Ramos (cell line): ENCODE data around the gene EDC3.

Experiments used
- in situ Hi-C: fragments of 300-500 bp; cut with MboI; formaldehyde crosslinking; loops from one replicate; pipeline ENCODE4 v1.14.3; 2022; ENCODE audit warnings: low sequenced_read_pairs; ENCODE audit not compliant: unreplicated experiment

The EDC3 gene

DNA sequence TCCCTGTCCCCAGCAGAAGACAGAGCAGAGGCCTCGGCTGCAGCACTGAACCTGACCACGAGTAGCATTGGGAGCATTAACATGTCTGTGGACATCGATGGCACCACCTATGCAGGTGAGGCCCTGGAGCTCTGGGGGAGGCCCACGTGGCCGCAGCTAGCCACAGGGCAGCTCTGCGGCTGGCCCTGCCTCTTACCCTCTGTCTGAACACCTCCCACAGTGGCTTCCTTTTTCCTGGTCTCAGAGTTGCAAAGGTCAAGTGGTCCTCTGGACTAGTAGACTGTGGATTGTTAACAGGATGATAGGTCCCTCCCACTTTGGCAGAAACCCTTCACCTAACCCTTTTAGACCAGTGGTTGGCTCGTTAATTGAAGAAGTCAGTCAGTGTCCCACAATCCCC, 102.7 kb downstream of the EDC3 start:
- in situ Hi-C loops, result no loop called here

DNA sequence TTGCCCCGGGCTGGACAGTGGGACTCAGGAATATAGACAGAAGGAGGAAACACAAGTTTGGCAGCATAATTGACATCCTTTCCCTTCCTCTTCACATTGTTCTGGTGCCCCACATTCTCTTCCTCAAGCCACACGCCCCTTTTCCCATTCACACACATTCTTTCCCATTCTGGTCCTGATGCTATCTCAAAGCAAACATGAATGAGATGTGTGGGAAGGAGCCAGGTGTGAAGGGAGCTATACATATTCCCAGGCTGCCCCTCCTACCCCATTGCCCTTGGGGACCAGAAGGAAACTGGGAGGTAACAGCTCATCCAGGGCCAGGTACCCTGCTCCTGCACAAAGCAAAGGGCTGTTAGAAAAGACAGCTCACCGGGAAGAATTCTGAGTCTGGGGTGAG, 103.6 kb downstream of the EDC3 start:
- in situ Hi-C loops, result no loop called here

DNA sequence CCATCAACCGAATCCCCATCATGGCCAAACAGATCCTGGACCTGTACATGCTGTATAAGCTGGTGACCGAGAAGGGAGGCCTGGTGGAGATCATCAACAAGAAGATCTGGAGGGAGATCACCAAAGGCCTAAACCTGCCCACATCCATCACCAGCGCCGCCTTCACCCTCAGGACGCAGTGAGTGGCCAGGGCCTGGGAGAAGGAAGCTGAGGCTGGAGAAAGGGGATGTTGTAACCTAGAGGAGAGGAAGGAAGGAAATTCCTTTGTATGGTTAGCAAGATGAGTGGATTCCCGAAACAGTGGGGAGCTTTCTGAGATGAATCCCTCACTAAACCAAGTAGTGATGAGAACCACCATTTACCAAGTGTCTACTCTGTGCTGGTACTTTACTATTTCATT, 106.0 kb downstream of the EDC3 start:
- in situ Hi-C loops, result no loop called here

DNA sequence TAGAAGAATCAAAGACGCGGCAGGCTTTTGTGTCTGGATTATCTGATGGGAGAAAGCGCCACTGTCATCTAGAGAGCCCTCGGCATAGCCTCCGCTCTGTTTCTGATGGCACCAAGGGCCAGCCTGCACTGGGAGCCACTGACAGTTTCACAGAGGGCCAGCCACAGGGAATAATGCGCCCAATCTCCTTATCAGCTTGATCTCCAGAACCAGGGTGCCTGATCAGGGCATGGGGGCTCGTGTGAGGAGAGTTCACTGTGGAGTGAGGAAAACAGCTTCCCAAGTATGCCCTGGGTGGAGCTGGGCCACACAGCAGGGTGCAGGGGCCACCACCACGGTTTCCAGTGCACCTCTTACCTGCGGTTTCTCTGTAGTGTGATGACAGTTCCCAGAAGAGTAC, 110.0 kb downstream of the EDC3 start:
- in situ Hi-C loops, result no loop called here

DNA sequence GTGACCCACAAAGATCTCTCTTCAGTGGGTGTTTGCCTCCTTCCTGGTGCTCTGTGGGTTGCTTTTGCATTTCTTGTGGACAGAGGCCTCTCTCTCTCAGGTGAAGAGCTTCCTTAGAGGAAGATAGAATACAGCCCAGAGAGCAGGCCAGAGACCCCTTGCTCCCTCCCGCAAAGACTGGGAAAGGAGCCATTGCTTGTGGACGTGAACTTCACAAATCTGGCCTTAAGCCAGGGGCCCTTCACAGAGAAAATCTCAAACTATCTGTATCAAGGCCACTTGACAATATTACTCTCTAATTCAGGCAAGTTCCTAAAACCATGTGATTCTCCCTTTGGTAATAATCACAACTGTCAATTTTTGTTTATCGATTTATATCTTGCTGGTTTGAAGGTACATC, 110.6 kb downstream of the EDC3 start:
- in situ Hi-C loops, result no loop called here

DNA sequence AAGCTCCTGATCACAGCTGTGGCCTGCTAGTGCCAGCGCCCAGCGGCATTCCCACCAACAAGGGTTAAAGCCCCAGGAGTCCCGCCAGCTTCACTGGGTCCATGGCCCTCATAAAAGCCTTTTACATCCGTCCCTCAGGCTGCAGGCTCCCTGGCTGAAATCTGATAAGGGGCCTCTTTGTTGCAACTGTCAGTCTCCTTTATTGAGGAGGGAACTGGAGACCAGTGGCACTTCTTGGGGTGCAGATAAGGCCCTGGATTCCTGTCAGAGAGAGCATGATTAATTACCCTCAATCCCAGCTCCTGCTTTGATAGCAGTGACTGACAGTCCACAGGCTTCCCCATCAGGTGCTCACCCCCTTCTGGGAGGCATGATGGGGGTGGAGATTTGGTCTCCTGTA, 111.0 kb downstream of the EDC3 start:
- in situ Hi-C loops, result no loop called here

DNA sequence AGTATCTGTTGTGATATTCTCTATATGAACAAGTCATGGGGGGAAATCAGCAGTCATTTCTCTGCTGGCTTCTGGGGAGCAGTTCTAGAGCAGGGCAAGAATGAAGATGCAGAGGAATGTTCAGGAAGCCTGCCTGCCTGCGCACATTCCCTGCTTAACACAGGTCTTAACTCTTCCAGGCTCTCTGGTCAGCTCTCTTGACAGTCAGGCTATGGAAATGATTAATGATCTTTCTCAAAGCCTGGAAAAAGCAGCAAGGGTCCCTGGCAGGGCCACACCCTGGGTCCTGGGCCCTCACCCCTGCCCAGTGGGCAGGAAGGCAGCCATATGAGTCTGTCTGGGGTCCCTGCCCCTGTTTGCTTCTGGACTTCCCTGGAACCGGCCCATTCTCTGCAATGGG, 111.6 kb downstream of the EDC3 start:
- in situ Hi-C loops, result no loop called here
